Cerebellar cortex (tissue), 1 donor: Measurements from ENCODE around the gene TTLL10.

Source experiments
- DNase-seq: peaks from one replicate; pipeline ENCODE4 v3.0.0-alpha.2; 2015; ENCODE audit warnings: low spot score

Gene TTLL10

DNA sequence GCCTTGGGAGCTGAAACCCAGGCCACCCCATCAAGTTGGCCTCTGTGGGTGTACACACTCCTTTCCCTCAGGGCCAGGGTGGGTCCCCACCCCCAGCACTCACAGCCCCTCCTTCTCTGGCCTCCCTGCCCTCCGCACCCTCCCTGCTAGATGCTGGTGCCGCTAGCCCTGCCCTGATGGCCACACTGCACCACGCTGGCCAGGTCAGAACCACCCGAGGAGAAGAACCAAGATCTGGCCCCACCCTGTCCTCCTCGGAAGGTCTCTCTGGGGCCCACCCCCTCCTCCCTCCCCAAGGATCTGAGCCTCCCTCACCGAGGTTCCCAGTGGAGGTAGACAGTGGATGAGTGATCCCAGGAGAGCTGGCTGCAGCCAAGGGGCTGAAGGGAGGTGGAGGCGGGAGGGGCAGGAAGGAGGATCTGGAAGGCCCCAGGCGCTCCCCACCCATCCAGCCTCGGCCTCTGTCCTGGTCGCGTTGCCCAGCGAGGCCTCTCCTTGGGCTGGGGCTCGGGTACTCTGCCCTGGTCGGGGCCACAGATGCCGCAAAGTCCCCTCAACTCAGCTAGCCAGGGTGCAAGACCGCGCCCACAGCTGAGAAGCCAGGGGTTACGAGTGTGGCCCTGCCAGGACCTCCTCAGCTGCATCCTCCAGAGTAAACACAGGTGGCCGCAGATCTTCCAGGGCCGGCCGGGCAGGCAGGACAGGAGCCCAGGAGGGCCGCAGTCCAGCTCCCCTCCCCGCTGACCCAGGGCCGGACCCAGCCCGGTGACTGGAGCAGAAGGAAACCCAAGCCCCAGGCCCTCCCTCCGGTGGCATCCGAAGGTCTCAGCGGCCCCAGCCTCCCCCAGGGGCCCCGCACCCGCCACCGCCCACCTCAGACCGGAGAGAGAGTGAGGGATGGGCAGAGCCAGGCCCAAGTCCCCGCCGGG, 63.5 kb downstream of the TTLL10 start:
- DNase-seq = no peak

- no peak for DNase-seq
Measured at GRCh38 chr1:1237874-1238701, 64.4 kb downstream of the TTLL10 start.

DNA sequence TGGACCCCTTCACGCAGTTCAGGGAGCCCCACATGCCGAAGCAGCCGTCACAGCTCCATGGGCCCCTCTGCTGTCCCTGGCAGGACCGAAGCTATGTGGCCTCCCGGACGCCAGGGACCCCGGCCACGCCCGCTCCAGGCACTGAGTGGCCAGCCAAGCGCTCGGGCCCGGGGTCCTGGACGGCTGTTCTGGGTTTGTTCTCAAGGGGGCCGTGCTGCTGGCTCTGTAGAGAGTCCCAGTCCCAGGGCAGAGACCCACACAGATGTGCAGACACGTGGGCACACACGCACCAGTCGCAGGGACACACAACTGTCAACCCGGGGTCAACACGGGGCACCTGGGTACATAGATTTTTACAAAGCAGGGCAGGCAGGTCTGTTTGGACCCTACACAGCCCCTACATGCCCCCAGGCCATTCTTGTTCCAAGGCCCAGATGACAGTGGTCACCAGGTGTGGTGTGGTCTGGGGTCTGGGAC, 65.1 kb downstream of the TTLL10 start:
- no peak for DNase-seq

DNA sequence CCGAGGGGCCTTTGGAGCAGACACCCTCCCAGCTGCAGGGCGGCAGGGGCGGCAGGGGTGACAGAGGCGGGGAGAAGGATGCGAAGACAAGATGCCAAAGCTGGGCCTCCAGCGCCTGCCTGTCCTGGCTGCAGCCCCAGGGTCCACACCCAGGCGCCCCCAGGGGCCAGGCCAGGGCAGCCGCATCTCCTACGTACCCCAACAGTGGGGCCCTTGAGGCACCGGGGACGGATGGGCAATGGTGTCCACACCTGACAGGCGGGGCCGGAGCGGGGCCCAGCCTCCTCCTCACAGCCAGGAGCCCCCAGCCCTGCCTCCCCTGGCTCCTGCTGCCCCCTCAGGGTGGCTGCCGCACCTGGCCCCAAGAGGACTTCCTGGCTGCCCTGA, 65.5 kb downstream of the TTLL10 start:
- DNase-seq = no peak

DNA sequence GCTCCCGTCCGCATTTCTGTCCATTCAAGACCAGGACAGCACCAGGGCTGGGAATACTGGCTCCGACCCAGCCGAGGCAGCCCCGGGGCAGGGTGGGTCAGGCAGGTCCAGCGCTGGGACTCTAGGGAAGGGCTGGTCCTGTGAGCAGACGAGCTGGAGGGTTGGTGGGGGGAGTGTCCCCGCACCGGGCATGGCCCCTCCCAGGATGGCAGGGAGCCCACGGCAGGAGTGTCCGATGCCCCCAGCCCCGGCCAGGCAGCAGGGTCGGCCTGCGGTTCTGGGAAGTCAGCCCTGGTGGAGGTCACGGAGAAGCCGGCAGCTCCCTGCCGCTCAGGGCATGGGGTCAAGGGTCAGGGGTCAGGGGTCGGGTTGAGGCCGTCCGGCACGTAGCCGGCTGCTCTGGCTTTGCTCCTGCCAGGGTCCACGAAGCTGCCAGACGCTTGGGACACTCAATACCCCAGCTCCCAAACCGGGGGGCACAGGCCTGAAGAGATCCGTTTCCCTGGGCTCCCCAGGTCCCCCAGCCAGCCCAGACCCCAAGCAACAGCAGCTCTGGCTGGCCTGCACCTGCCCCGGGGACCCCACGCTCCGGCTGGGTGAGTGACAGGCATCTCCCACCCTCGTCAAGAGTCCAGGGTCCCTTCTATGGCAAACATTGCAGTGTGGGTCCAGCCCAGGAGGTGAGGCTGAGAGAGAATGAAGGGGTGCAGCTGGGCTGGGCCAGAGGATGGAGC, 66.1 kb downstream of the TTLL10 start:
- DNase-seq = no peak

GRCh38 chr1:1240348-1240732, 66.7 kb downstream of the TTLL10 start:
- no peak for DNase-seq

DNA sequence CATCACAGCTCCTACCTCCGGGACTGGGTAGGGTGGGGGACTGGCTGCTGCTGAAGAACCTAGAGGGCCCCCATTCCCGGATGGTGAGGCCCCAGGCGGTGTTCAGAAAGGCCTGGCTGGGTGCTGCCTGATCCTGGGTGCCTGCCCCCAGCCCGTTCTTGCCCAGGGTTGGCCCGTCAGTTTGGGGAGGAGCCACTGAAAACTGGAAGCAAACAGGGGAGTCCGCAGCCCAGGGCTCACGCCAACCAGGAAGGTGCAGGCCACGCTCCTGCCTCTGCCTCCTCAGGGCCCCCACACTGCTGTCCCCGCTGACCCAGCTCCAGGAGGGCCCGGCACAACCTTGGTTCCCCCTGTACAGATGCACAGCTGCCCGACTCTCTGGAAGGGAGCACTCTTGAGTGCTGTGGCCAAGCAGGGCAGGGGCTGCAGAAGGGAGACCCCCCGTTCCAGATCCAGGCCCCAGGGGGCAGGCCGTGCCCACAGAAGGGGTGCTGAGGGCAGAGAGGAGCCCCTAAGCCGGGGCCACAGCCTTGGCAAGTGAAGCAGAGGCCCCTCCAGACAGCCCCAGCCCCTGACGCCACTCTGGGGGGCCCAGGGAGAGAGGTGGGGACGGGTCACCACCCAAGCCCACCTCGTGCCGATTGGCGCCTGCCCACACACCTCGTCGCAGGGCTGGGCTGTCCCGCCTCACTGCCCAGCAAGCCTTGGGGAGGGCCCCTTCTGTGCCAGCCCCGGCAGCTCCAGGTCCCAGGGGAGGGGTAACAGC, 67.3 kb downstream of the TTLL10 start:
- DNase-seq = no peak

DNA sequence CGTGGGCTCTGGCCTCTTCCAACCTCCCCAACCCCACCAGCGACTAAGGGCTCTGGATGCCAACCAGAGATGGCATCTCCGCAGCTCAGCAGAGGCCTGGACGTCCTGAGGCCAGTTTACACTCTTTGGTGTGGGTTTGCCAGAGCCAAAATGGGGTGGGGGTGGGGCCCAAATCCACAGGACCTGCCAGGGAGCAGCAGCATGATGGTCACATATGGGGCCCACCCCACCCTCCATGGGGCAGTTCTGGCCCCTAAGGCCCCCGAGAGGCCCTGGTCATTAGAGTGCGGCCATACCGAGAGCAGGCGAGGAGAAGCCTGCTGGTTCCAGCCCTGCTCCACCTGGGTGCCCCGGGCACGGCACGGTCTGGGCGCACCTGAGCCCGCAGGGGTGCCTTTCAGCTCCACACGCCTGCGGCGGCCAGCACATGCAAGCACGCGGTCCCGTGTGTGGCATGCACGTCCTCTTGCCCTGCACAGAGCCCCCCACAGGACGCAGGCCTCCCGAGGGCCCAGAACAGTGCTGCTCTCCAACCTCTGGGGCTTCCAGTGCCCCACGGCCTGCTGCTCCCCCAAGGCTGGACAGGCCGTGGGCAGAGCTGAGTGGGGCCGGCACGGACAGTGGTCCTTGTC, 68.0 kb downstream of the TTLL10 start:
- DNase-seq = no peak

- no peak for DNase-seq
Measured at GRCh38 chr1:1242461-1243265, 69.0 kb downstream of the TTLL10 start.

- no peak for DNase-seq
Measured at GRCh38 chr1:1243266-1243660, 69.6 kb downstream of the TTLL10 start.

DNA sequence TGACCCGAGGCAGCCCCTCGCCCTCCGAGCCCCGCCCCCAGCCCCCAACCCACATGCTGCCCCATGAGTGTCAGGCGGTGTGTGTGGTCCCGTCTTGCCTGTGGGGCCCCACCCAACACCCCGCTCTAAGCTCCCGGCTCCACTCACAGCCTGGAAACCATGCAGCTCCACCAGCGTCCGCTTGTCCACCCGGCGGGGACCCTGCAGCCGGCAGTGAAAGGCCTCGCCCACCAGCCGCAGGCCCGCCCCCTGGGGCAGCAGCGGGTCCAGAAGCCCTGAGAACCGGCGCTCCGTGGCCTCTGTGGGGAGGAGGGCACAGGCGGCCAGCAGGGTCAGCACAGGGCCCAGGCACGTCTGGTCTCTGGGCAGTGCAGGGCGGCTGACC, 70.1 kb downstream of the TTLL10 start:
- no peak for DNase-seq

DNA sequence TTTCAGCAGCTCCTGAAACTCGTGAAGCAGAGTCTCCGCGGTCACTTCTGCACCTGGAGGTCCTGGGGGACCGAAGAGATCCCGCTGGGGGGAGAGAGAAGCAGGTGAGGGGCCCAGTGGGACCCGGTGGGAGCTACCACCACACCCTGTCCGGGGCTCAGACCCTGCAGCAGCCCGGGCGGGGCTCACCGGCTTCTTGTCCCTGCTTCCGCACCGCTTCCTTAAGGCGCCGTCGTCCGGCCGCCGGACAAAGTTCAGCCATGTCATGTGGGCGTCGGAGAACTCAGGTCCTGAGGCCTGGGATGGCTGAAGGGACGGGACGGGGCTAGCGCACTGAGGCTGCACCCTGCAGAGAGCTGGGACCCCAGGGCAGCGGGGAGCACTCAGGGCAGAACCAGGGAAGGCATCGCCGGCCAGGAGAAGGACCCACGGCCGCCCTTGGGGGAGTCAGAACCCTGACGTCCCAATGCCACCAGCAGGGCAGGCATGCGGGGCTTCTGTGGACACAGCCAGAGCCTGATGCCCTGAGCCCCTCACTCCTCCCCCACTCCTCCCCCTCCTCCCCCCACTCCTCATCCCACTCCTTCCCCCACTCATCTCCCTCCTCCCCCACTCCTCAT, 70.6 kb downstream of the TTLL10 start:
- DNase-seq = peak; percentile 43

DNA sequence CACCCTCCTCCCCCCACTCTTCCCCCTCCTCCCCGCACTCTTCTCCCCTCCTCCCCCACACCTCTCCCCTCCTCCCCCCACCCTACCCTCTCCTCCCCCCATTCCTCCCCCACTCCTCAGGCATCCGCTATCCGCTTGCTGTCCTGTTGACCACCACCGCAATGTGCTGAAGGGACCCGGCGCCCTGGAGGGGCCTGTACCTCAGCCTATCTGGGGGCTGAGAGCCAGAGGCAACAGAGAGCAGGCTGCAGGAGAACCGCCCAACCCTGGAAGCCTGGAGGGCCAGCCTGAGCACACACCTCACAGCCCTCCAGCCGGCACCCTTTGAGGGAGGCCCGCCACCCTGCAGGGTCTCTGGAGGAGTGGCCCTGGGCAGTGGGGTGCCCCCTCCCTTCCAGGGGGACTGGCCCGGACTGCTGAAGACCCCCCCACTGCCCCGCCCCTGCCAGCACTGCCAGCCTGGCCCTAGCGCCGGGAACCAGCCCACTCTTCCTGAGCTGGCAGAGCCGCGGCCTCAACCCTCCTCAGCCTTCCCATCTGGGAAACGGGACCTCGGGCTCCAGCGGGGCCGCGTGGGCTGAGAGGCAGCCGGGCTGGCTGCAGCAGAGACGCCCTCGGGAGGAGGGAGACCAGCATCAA, 71.6 kb downstream of the TTLL10 start:
- no peak for DNase-seq

- DNase-seq = no peak
Measured at GRCh38 chr1:1245817-1246576, 72.3 kb downstream of the TTLL10 start.

GRCh38 chr1:1246577-1247340, 73.1 kb downstream of the TTLL10 start, which contains the start of gene C1QTNF12:
TSS of gene C1QTNF12 (minus strand) at chr1:1246722. CDS start at chr1:1246690, 32 bp downstream.
- DNase-seq = no peak

DNA sequence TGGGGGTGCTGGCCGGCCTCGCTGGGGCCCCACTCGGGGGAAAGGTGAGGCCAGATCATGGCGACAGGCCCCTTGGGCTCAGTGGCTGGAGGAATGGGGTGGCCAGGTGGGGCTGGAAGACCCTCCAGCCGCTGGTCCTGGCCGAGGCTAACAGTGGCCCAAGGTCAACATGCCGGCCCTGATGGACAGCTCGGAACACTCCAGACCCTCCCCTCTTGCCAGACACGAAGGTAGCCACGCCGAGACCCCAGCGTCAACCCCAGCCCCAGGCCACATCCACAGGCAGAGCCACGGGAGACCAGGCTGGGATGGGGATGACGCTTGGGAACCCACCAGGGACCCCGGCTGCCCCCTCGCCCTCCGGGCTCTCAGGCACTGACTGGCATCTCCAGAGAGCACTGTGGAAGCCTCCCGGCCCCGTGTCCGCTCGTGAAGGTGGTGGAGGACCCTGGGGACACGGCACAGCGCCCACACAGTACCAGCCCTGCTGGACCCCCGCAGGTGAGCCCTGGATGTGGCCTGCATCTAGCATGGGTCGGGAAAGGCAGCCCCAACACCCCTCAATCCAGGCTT, 73.7 kb downstream of the TTLL10 start:
- no peak for DNase-seq
